Urinary bladder (tissue), 4 donors: ENCODE results near the gene HTR2A. TPM values are rescaled to one million over a fixed set of nuclear protein-coding genes. Genes with fewer than 3 reads are reported as not detected.

Experiments used
- DNase-seq: peaks from one replicate; pipeline ENCODE4 v3.0.0-alpha.2; 2015; ENCODE audit errors: extremely low spot score
- H3K27ac ChIP-seq: one replicate; pipeline ENCODE4 v1.5.1; 2013; ENCODE audit warnings: low read depth, mild to moderate bottlenecking, moderate library complexity
- H3K36me3 ChIP-seq: one replicate; pipeline ENCODE4 v1.6.1; 2013; ENCODE audit warnings: mild to moderate bottlenecking, moderate library complexity; ENCODE audit not compliant: insufficient read depth
- H3K4me1 ChIP-seq: one replicate; pipeline ENCODE4 v1.6.1; 2013; ENCODE audit warnings: mild to moderate bottlenecking, moderate library complexity; ENCODE audit not compliant: insufficient read depth
- H3K4me3 ChIP-seq: one replicate; pipeline ENCODE4 v1.5.1; 2013; ENCODE audit warnings: low read depth, low read length
- WGBS: extraction: QIAGEN DNeasy Blood & Tissue Kit; methylation state at CpG from one replicate; pipeline ENCODE4 v1.1.7; 2013; 5-methylcytosine and 5-hydroxymethylcytosine counted together
- polyA plus RNA-seq: library from polyadenylated mRNA; stranded (reverse); fragments of 200-250 nt; gene quantifications from one replicate; pipeline ENCODE4 v1.2.3, GENCODE V29; 2013
- total RNA-seq: library from RNA; depleted of rRNA; stranded (reverse); fragments of >200 nt; gene quantifications from one replicate; pipeline ENCODE4 v1.2.3, GENCODE V29; 2014
- donor health status: healthy with polysubstance abuse.
- donor health status: healthy.

Gene HTR2A
- total and polyA plus RNA-seq, 2 donors, result 0.49 to 4.8 TPM

- Histone ChIP-seq H3K36me3 (no peaks in the 10 kb centered on the region), H3K4me1 (no peaks in the 10 kb centered on the region), H3K27ac (no peak overlapping the region), H3K4me3 (no peak overlapping the region)
- 84% methylated on average over 3 of the region's 3 CpGs for WGBS
- no peak for DNase-seq
Measured at GRCh38 chr13:46858776-46859175, 38.1 kb downstream of the HTR2A start.

GRCh38 chr13:46858163-46858562 is 38.7 kb downstream of the HTR2A start:
- Histone ChIP-seq H3K4me1 (no peaks in the 10 kb centered on the region), H3K36me3 (no peaks in the 10 kb centered on the region), H3K27ac (no peak overlapping the region), H3K4me3 (no peak overlapping the region)
- no peak for DNase-seq
- 74% methylated on average over 3 of the region's 3 CpGs for WGBS

- no peak for DNase-seq
- no peaks in the 10 kb centered on the region for H3K36me3 ChIP-seq
- H3K27ac ChIP-seq, result no peak overlapping the region
- WGBS, result 93% methylated on average over 3 of the region's 3 CpGs
- no peak overlapping the region for H3K4me3 ChIP-seq
- H3K4me1 ChIP-seq, result no peaks in the 10 kb centered on the region
Measured at GRCh38 chr13:46855664-46856063, 41.2 kb downstream of the HTR2A start.

GRCh38 chr13:46855166-46855565 is 41.7 kb downstream of the HTR2A start:
- 89% methylated on average over 2 of the region's 2 CpGs for WGBS
- DNase-seq, result no peak
- H3K36me3 ChIP-seq, result no peaks in the 10 kb centered on the region
- no peak overlapping the region for H3K4me3 ChIP-seq
- no peaks in the 10 kb centered on the region for H3K4me1 ChIP-seq
- H3K27ac ChIP-seq, result no peak overlapping the region

GRCh38 chr13:46852168-46852567 is 44.7 kb downstream of the HTR2A start:
- DNase-seq, result no peak
- Histone ChIP-seq H3K4me1 (no peaks in the 10 kb centered on the region), H3K36me3 (no peaks in the 10 kb centered on the region), H3K4me3 (no peak overlapping the region), H3K27ac (no peak overlapping the region)
- WGBS, result 91% methylated on average over 10 of the region's 10 CpGs

- no peak for DNase-seq
- H3K36me3 ChIP-seq, result no peaks in the 10 kb centered on the region
- no peak overlapping the region for H3K4me3 ChIP-seq
- 95% methylated on average over 1 of the region's 1 CpG for WGBS
- H3K27ac ChIP-seq, result no peak overlapping the region
- no peaks in the 10 kb centered on the region for H3K4me1 ChIP-seq
Measured at GRCh38 chr13:46850214-46850613, 46.6 kb downstream of the HTR2A start.

GRCh38 chr13:46846726-46847125 is 50.1 kb downstream of the HTR2A start:
- no peak for DNase-seq
- Histone ChIP-seq H3K27ac (no peak overlapping the region), H3K4me3 (no peak overlapping the region), H3K4me1 (no peaks in the 10 kb centered on the region), H3K36me3 (no peaks in the 10 kb centered on the region)
- WGBS, result 92% methylated on average over 2 of the region's 2 CpGs

GRCh38 chr13:46845146-46845545 is 51.7 kb downstream of the HTR2A start:
- WGBS, result 88% methylated on average over 2 of the region's 2 CpGs
- DNase-seq, result no peak
- no peaks in the 10 kb centered on the region for H3K36me3 ChIP-seq
- no peaks in the 10 kb centered on the region for H3K4me1 ChIP-seq
- no peak overlapping the region for H3K27ac ChIP-seq
- H3K4me3 ChIP-seq, result no peak overlapping the region

- 70% methylated on average over 4 of the region's 4 CpGs for WGBS
- Histone ChIP-seq H3K4me3 (no peak overlapping the region), H3K27ac (no peak overlapping the region), H3K36me3 (no peaks in the 10 kb centered on the region), H3K4me1 (no peaks in the 10 kb centered on the region)
- DNase-seq, result no peak
Measured at GRCh38 chr13:46844431-46844830, 52.4 kb downstream of the HTR2A start.

- DNase-seq, result no peak
- WGBS, result 57% methylated on average over 1 of the region's 1 CpG
- Histone ChIP-seq H3K4me3 (no peak overlapping the region), H3K27ac (no peak overlapping the region), H3K36me3 (no peaks in the 10 kb centered on the region), H3K4me1 (no peaks in the 10 kb centered on the region)
Measured at GRCh38 chr13:46839399-46839798, 57.5 kb downstream of the HTR2A start.

- Histone ChIP-seq H3K4me1 (no peaks in the 10 kb centered on the region), H3K27ac (no peak overlapping the region), H3K4me3 (no peak overlapping the region), H3K36me3 (no peaks in the 10 kb centered on the region)
- DNase-seq, result no peak
- 88% methylated on average over 6 of the region's 6 CpGs for WGBS
Measured at GRCh38 chr13:46834657-46835056, 62.2 kb downstream of the HTR2A start.

GRCh38 chr13:46831588-46832194 is 65.2 kb downstream of the HTR2A start:
- WGBS, result 19% methylated on average over 5 of the region's 5 CpGs
- peak; percentile 11 for DNase-seq
- H3K4me1 ChIP-seq, result no peaks in the 10 kb centered on the region
- no peaks in the 10 kb centered on the region for H3K36me3 ChIP-seq
- no peak overlapping the region for H3K4me3 ChIP-seq
- H3K27ac ChIP-seq, result no peak overlapping the region

GRCh38 chr13:46830405-46831005 is 66.3 kb downstream of the HTR2A start:
- DNase-seq, result no peak
- no peak overlapping the region for H3K4me3 ChIP-seq
- no peaks in the 10 kb centered on the region for H3K4me1 ChIP-seq
- no peaks in the 10 kb centered on the region for H3K36me3 ChIP-seq
- H3K27ac ChIP-seq, result no peak overlapping the region

- no peak overlapping the region for H3K4me3 ChIP-seq
- H3K27ac ChIP-seq, result no peak overlapping the region
- H3K4me1 ChIP-seq, result no peaks in the 10 kb centered on the region
- 40% methylated on average over 2 of the region's 2 CpGs for WGBS
- no peak for DNase-seq
- H3K36me3 ChIP-seq, result no peaks in the 10 kb centered on the region
Measured at GRCh38 chr13:46822551-46822950, 74.3 kb downstream of the HTR2A start.
